ENCODE data around the gene TMF1.

- no peak for TF ChIP-seq EZH2 (IDR thresholded peaks at IDR 0.05; ENCODE audit: low read length, missing control alignments)
- no peak for TF ChIP-seq CTCF (conservative IDR thresholded peaks at IDR 0.05 in 1 of 2, IDR thresholded peaks at IDR 0.05 in 1 of 2; ENCODE audit: low read depth in 1 of 2, low read length in 2 of 2)
These were observed 36.0 kb downstream of the TMF1 start for GRCh38 chr3:69016102-69016501.
